Endodermal cell (in vitro differentiated cells): ENCODE measurements around the gene CORO2B. TPM values are rescaled to one million over a fixed set of nuclear protein-coding genes. Genes with fewer than 3 reads are reported as not detected.

Experiments used
- DNase-seq: peaks from one replicate; pipeline ENCODE4 v3.0.0-alpha.2; 2017
- H3K27ac ChIP-seq: 2 replicates; pipeline ENCODE4 v1.5.1; 2013; ENCODE audit warnings: mild to moderate bottlenecking, low read depth, low read length, moderate library complexity
- H3K27me3 ChIP-seq: 2 replicates; pipeline ENCODE4 v1.6.1; 2013; ENCODE audit warnings: mild to moderate bottlenecking, low read length, moderate library complexity; ENCODE audit not compliant: insufficient read depth, control insufficient read depth, poor library complexity, severe bottlenecking
- H3K36me3 ChIP-seq: 2 replicates; pipeline ENCODE4 v1.7.0; 2013; ENCODE audit warnings: mild to moderate bottlenecking, low read length, moderate library complexity; ENCODE audit not compliant: control insufficient read depth, insufficient read depth
- H3K4me1 ChIP-seq: one replicate; pipeline ENCODE4 v1.7.0; 2013; ENCODE audit warnings: low read length; ENCODE audit not compliant: control insufficient read depth, insufficient read depth
- H3K4me3 ChIP-seq: 2 replicates; pipeline ENCODE4 v1.5.1; 2013; ENCODE audit warnings: mild to moderate bottlenecking, low read length, moderate library complexity
- H3K9ac ChIP-seq: 2 replicates; pipeline ENCODE4 v1.6.1; 2013; ENCODE audit warnings: mild to moderate bottlenecking, low read length, moderate library complexity; ENCODE audit not compliant: poor library complexity, severe bottlenecking; ENCODE audit errors: extremely low read depth
- H3K9me3 ChIP-seq: 2 replicates; pipeline ENCODE4 v1.6.1; 2013; ENCODE audit warnings: mild to moderate bottlenecking, low read length, moderate library complexity; ENCODE audit not compliant: control insufficient read depth
- H3K27ac Mint-ChIP-seq: 2 replicates; pipeline ENCODE4 v1.8.0; 2020; ENCODE audit warnings: mixed read lengths
- H3K27me3 Mint-ChIP-seq: 2 replicates; pipeline ENCODE4 v1.8.0; 2021; ENCODE audit warnings: mild to moderate bottlenecking, mixed read lengths; ENCODE audit not compliant: insufficient read depth
- H3K36me3 Mint-ChIP-seq: 2 replicates; pipeline ENCODE4 v1.8.0; 2020; ENCODE audit warnings: low read depth, mixed read lengths
- H3K4me1 Mint-ChIP-seq: 2 replicates; pipeline ENCODE4 v1.8.0; 2020; ENCODE audit warnings: mixed read lengths
- H3K4me3 Mint-ChIP-seq: 2 replicates; pipeline ENCODE4 v1.8.0; 2020; ENCODE audit warnings: mild to moderate bottlenecking, moderate library complexity, mixed read lengths
- H3K9me3 Mint-ChIP-seq: 2 replicates; pipeline ENCODE4 v1.8.0; 2020; ENCODE audit warnings: mild to moderate bottlenecking, mixed read lengths
- WGBS, 2 experiments: methylation state at CpG; one replicate each; pipeline versions ENCODE4 v1.1.5 to v1.1.7; 2013; ENCODE audit warnings: missing lambda C conversion rate in 2 of 2, mixed read lengths in 1 of 2; ENCODE audit not compliant: insufficient coverage in 1 of 2, insufficient read length in 1 of 2; 5-methylcytosine and 5-hydroxymethylcytosine counted together
- total RNA-seq, 2 donors: library from RNA; stranded (reverse); fragmentation: NEBNext Ultra II Directional in 1 of 2; extraction: Animal tissue kit (Norgen Biotek cat#: 25700) in 1 of 2; gene quantifications; 2 replicates in 1 of 2; 3 replicates in 1 of 2; pipeline ENCODE4 v1.2.1, GENCODE V29; 2021
- TF ChIP-seq, protein P1 (sequence below): fragments of 200-600 bp; sonication (generic); conservative IDR thresholded peaks from 2 replicates; pipeline ENCODE4 v1.5.0; 2021; ENCODE audit warnings: antibody characterized with exemption, mild to moderate bottlenecking

Gene CORO2B
- total RNA-seq, 2 donors from 2014 or later: 1.1 to 1.2 TPM

DNA sequence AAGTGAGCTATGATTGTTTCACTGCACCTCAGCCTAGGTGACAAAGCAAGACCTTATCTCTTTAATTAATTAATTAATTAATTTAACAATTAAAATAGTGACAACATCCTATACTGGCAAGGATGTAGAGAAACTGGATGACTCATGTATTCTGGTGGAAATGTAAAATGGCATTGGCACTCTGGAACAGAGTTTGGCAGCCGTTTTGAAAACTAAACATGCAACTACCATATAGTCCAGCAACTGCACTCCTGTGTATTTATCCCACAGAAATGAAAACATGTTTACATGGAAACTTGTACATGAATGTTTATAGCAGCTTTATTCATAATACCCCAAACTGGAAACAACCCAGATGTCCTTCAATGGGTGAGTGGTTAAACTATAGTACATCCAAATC is 185.3 kb downstream of the CORO2B start:
- Histone ChIP-seq H3K27ac (no peak overlapping the region), H3K36me3 (no peaks in the 10 kb centered on the region), H3K4me3 (no peak overlapping the region), H3K9me3 (no peaks in the 10 kb centered on the region), H3K27me3 (no peaks in the 10 kb centered on the region), H3K9ac (no peak overlapping the region), H3K4me1 (no peaks in the 10 kb centered on the region)
- 90% methylated on average over 1 of the region's 1 CpG; no CpG with 5 or more reads in 1 of the 2 experiments for WGBS, 2 experiments
- no peak overlapping the region for H3K27ac Mint-ChIP-seq
- no peak overlapping the region for H3K4me3 Mint-ChIP-seq
- DNase-seq: no peak
- TF ChIP-seq, protein P1, sequence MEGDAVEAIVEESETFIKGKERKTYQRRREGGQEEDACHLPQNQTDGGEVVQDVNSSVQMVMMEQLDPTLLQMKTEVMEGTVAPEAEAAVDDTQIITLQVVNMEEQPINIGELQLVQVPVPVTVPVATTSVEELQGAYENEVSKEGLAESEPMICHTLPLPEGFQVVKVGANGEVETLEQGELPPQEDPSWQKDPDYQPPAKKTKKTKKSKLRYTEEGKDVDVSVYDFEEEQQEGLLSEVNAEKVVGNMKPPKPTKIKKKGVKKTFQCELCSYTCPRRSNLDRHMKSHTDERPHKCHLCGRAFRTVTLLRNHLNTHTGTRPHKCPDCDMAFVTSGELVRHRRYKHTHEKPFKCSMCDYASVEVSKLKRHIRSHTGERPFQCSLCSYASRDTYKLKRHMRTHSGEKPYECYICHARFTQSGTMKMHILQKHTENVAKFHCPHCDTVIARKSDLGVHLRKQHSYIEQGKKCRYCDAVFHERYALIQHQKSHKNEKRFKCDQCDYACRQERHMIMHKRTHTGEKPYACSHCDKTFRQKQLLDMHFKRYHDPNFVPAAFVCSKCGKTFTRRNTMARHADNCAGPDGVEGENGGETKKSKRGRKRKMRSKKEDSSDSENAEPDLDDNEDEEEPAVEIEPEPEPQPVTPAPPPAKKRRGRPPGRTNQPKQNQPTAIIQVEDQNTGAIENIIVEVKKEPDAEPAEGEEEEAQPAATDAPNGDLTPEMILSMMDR: no peak
- H3K27me3 Mint-ChIP-seq: peaks cover 2% of the 10 kb centered on the region
- no peaks in the 10 kb centered on the region for H3K36me3 Mint-ChIP-seq
- H3K4me1 Mint-ChIP-seq: no peaks in the 10 kb centered on the region
- H3K9me3 Mint-ChIP-seq: no peaks in the 10 kb centered on the region

DNA sequence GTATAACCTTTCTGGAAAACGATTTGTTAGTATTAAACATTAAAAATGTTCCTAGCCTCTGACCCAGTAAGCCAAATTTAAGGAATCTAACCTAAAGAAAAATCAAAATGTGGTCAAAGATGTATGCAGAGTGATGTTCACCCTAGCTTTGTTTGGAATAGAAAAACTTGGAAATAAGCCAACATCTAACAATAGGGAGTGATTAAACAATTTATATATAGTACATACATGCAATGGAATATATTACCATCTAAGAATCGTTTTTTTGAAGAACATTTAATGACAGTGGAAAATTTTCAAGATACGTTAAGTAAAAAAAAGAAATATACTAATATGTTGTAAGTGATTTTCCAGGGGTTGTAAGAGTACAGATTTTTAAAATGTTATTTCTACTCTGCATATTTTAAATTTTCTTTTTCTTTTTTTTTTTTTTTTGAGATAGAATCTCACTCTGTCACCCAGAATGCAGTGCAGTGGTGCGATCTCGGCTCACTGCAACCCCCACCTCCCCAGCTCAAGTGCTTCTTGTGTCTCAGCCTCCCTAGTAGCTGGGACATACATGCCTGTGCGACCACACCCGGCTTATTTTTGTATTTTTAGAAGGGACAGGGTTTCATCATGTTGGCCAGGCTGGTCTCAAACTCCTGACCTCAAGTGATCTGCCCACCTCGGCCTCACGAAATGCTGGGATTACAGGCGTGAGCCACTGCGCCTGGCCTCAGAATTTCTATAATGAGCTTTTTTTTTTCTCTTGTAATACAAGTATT is 187.0 kb downstream of the CORO2B start:
- DNase-seq: no peak
- Histone ChIP-seq H3K36me3 (no peaks in the 10 kb centered on the region), H3K27ac (no peak overlapping the region), H3K4me1 (no peaks in the 10 kb centered on the region), H3K9me3 (no peaks in the 10 kb centered on the region), H3K4me3 (no peak overlapping the region), H3K27me3 (no peaks in the 10 kb centered on the region), H3K9ac (no peak overlapping the region)
- Mint-ChIP-seq H3K4me1 (no peaks in the 10 kb centered on the region), H3K27me3 (peaks cover 2% of the 10 kb centered on the region), H3K27ac (no peak overlapping the region), H3K36me3 (no peaks in the 10 kb centered on the region), H3K4me3 (no peak overlapping the region), H3K9me3 (no peaks in the 10 kb centered on the region)
- 90 to 92% methylated on average over 2 to 10 of the region's 11 CpGs for WGBS, 2 experiments
- TF ChIP-seq, protein P1: no peak

DNA sequence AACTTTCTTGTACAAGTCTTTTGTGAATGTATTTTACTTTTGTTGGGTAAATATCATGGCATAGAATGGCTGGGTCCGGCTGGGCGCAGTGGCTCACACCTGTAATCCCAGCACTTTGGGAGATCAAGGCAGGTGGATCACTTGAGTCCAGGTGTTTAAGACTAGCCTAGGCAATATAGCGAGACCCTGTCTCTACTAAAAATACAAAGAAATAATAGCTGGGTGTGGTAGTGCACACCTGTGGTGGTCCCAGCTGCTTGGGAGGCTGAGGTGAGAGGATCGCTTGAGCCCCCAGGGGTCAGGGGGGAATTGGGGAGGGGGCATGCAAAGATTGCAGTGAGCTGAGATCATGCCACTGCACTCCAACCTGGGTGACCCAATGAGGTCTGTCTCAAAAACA is 189.0 kb downstream of the CORO2B start:
- H3K4me1 ChIP-seq: no peaks in the 10 kb centered on the region
- Mint-ChIP-seq H3K36me3 (no peaks in the 10 kb centered on the region), H3K27me3 (peaks cover 6% of the 10 kb centered on the region), H3K4me3 (no peak overlapping the region), H3K4me1 (no peaks in the 10 kb centered on the region), H3K27ac (no peak overlapping the region), H3K9me3 (no peaks in the 10 kb centered on the region)
- H3K4me3 ChIP-seq: no peak overlapping the region
- 50 to 68% methylated on average over 2 to 4 of the region's 4 CpGs for WGBS, 2 experiments
- no peak overlapping the region for H3K27ac ChIP-seq
- TF ChIP-seq, protein P1: no peak
- no peaks in the 10 kb centered on the region for H3K9me3 ChIP-seq
- no peak overlapping the region for H3K9ac ChIP-seq
- no peaks in the 10 kb centered on the region for H3K36me3 ChIP-seq
- no peaks in the 10 kb centered on the region for H3K27me3 ChIP-seq
- DNase-seq: no peak
